ENCODE results near the gene SLC9A7. TPM values are rescaled to one million over a fixed set of nuclear protein-coding genes. Genes with fewer than 3 reads are reported as not detected.

Gene SLC9A7
- total and polyA plus RNA-seq, 2 experiments from 2014 or later = 2.5 to 15.4 TPM

DNA sequence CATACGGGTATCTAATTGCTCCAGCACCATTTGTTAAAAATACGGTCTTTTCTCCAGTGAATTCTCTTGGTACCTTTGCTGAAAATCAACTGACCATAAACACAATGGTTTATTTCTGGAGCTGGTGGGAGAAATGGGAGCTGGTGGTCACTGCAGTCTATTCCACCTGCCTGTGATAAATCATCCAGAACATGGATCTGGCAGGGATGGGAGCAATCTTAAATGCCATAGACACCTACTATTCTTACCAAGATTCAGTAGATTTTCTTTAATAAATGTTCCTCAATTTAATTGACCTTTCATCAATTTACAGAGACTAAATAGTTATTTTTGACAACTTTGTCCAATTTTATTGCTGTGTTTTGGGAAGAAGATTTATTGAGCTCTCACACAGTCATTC lies 68.1 kb downstream of the SLC9A7 start (continued):
- TF ChIP-seq, protein P1, sequence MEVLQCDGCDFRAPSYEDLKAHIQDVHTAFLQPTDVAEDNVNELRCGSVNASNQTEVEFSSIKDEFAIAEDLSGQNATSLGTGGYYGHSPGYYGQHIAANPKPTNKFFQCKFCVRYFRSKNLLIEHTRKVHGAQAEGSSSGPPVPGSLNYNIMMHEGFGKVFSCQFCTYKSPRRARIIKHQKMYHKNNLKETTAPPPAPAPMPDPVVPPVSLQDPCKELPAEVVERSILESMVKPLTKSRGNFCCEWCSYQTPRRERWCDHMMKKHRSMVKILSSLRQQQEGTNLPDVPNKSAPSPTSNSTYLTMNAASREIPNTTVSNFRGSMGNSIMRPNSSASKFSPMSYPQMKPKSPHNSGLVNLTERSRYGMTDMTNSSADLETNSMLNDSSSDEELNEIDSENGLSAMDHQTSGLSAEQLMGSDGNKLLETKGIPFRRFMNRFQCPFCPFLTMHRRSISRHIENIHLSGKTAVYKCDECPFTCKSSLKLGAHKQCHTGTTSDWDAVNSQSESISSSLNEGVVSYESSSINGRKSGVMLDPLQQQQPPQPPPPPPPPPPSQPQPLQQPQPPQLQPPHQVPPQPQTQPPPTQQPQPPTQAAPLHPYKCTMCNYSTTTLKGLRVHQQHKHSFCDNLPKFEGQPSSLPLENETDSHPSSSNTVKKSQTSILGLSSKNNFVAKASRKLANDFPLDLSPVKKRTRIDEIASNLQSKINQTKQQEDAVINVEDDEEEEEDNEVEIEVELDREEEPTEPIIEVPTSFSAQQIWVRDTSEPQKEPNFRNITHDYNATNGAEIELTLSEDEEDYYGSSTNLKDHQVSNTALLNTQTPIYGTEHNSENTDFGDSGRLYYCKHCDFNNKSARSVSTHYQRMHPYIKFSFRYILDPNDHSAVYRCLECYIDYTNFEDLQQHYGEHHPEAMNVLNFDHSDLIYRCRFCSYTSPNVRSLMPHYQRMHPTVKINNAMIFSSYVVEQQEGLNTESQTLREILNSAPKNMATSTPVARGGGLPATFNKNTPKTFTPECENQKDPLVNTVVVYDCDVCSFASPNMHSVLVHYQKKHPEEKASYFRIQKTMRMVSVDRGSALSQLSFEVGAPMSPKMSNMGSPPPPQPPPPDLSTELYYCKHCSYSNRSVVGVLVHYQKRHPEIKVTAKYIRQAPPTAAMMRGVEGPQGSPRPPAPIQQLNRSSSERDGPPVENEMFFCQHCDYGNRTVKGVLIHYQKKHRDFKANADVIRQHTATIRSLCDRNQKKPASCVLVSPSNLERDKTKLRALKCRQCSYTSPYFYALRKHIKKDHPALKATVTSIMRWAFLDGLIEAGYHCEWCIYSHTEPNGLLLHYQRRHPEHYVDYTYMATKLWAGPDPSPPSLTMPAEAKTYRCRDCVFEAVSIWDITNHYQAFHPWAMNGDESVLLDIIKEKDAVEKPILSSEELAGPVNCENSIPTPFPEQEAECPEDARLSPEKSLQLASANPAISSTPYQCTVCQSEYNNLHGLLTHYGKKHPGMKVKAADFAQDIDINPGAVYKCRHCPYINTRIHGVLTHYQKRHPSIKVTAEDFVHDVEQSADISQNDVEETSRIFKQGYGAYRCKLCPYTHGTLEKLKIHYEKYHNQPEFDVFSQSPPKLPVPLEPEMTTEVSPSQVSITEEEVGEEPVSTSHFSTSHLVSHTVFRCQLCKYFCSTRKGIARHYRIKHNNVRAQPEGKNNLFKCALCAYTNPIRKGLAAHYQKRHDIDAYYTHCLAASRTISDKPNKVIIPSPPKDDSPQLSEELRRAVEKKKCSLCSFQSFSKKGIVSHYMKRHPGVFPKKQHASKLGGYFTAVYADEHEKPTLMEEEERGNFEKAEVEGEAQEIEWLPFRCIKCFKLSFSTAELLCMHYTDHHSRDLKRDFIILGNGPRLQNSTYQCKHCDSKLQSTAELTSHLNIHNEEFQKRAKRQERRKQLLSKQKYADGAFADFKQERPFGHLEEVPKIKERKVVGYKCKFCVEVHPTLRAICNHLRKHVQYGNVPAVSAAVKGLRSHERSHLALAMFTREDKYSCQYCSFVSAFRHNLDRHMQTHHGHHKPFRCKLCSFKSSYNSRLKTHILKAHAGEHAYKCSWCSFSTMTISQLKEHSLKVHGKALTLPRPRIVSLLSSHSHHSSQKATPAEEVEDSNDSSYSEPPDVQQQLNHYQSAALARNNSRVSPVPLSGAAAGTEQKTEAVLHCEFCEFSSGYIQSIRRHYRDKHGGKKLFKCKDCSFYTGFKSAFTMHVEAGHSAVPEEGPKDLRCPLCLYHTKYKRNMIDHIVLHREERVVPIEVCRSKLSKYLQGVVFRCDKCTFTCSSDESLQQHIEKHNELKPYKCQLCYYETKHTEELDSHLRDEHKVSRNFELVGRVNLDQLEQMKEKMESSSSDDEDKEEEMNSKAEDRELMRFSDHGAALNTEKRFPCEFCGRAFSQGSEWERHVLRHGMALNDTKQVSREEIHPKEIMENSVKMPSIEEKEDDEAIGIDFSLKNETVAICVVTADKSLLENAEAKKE (CRISPR knock-in tag; IDR thresholded peaks at IDR 0.05) = no peak
- no peak for TF ChIP-seq ZNF114 (CRISPR knock-in tag; IDR thresholded peaks at IDR 0.05)
- TF ChIP-seq NANOG (IDR thresholded peaks at IDR 0.05; ENCODE audit: borderline replicate concordance) = no peak

DNA sequence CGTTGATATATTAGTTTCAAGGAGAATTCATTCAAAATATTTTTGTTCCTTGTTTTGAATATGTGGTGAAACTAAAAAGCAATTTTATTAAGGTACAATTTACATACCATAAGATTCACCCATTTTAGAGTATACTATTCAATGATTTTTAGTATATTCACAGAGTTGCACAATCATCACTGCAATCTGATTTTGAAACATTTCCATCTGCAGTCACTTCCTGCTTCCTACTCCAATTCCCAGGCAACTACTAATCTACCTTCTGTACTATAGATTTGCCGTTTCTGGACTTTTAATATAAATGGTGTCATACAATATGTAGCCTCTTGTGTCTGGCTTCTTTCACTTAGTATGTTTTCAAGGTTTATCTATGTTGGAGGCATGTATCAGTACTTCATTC lies 71.3 kb downstream of the SLC9A7 start:
- no peak overlapping the region for H3K27ac Mint-ChIP-seq
- no peaks in the 10 kb centered on the region for H3K27me3 Mint-ChIP-seq (ENCODE audit: insufficient read depth, low read depth, poor library complexity)
- Histone ChIP-seq H3K4me2 (no peak overlapping the region), H3K9me2 (ENCODE audit: insufficient read depth) (no peaks in the 10 kb centered on the region), H4K20me1 (replicated peaks; ENCODE audit: insufficient read depth) (no peaks in the 10 kb centered on the region), H3K4me1 (ENCODE audit: insufficient read depth) (no peaks in the 10 kb centered on the region), H3K4me3 (no peak overlapping the region), H2AFZ (no peak overlapping the region), H3K36me3 (ENCODE audit: insufficient read depth) (no peaks in the 10 kb centered on the region), H3K79me2 (replicated peaks; ENCODE audit: insufficient read depth) (no peaks in the 10 kb centered on the region; the same call in none of the 2 replicates), H3K27me3 (ENCODE audit: insufficient read depth) (no peaks in the 10 kb centered on the region), H3F3A (replicated peaks; ENCODE audit: low read depth) (no peaks in the 10 kb centered on the region), H3K27ac (ENCODE audit: low read depth) (no peak overlapping the region)
- H3K9me3 Mint-ChIP-seq = no peaks in the 10 kb centered on the region
- H3K4me3 Mint-ChIP-seq = no peak overlapping the region
- no peak for ATAC-seq
- DNase-seq (ENCODE audit: low spot score) = no peak
- no peaks in the 10 kb centered on the region for H3K36me3 Mint-ChIP-seq (ENCODE audit: low read depth)
- H3K4me1 Mint-ChIP-seq = peaks cover 10% of the 10 kb centered on the region; the same call in 2 of the 3 replicates
- TF ChIP-seq, protein P2, sequence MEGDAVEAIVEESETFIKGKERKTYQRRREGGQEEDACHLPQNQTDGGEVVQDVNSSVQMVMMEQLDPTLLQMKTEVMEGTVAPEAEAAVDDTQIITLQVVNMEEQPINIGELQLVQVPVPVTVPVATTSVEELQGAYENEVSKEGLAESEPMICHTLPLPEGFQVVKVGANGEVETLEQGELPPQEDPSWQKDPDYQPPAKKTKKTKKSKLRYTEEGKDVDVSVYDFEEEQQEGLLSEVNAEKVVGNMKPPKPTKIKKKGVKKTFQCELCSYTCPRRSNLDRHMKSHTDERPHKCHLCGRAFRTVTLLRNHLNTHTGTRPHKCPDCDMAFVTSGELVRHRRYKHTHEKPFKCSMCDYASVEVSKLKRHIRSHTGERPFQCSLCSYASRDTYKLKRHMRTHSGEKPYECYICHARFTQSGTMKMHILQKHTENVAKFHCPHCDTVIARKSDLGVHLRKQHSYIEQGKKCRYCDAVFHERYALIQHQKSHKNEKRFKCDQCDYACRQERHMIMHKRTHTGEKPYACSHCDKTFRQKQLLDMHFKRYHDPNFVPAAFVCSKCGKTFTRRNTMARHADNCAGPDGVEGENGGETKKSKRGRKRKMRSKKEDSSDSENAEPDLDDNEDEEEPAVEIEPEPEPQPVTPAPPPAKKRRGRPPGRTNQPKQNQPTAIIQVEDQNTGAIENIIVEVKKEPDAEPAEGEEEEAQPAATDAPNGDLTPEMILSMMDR (conservative IDR thresholded peaks at IDR 0.05; ENCODE audit: low read depth in 2 of 2) = no peak
- TF ChIP-seq, protein P3, sequence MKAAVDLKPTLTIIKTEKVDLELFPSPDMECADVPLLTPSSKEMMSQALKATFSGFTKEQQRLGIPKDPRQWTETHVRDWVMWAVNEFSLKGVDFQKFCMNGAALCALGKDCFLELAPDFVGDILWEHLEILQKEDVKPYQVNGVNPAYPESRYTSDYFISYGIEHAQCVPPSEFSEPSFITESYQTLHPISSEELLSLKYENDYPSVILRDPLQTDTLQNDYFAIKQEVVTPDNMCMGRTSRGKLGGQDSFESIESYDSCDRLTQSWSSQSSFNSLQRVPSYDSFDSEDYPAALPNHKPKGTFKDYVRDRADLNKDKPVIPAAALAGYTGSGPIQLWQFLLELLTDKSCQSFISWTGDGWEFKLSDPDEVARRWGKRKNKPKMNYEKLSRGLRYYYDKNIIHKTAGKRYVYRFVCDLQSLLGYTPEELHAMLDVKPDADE (IDR thresholded peaks at IDR 0.05) = no peak
- no peak for TF ChIP-seq POLR2AphosphoS5 (IDR thresholded peaks at IDR 0.05; ENCODE audit: low read depth)
- TF ChIP-seq CREB1 (CRISPR knock-in tag; IDR thresholded peaks at IDR 0.05; ENCODE audit: low read depth) = no peak
- TF ChIP-seq, protein P4, sequence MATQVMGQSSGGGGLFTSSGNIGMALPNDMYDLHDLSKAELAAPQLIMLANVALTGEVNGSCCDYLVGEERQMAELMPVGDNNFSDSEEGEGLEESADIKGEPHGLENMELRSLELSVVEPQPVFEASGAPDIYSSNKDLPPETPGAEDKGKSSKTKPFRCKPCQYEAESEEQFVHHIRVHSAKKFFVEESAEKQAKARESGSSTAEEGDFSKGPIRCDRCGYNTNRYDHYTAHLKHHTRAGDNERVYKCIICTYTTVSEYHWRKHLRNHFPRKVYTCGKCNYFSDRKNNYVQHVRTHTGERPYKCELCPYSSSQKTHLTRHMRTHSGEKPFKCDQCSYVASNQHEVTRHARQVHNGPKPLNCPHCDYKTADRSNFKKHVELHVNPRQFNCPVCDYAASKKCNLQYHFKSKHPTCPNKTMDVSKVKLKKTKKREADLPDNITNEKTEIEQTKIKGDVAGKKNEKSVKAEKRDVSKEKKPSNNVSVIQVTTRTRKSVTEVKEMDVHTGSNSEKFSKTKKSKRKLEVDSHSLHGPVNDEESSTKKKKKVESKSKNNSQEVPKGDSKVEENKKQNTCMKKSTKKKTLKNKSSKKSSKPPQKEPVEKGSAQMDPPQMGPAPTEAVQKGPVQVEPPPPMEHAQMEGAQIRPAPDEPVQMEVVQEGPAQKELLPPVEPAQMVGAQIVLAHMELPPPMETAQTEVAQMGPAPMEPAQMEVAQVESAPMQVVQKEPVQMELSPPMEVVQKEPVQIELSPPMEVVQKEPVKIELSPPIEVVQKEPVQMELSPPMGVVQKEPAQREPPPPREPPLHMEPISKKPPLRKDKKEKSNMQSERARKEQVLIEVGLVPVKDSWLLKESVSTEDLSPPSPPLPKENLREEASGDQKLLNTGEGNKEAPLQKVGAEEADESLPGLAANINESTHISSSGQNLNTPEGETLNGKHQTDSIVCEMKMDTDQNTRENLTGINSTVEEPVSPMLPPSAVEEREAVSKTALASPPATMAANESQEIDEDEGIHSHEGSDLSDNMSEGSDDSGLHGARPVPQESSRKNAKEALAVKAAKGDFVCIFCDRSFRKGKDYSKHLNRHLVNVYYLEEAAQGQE (IDR thresholded peaks at IDR 0.05; ENCODE audit: unreplicated experiment) = no peak
- TF ChIP-seq EZH2phosphoT487 (IDR thresholded peaks at IDR 0.05; ENCODE audit: unreplicated experiment) = no peak
- TF ChIP-seq NANOG (IDR thresholded peaks at IDR 0.05; ENCODE audit: borderline replicate concordance) = no peak
- no peak for TF ChIP-seq JUNB (IDR thresholded peaks at IDR 0.05; ENCODE audit: unreplicated experiment)
- TF ChIP-seq STAT1 (IDR thresholded peaks at IDR 0.05; ENCODE audit: unreplicated experiment) = no peak
- no peak for TF ChIP-seq EZH2 (IDR thresholded peaks at IDR 0.05; ENCODE audit: low read depth, unreplicated experiment)

Measured in GM23338 (cell line).